GM18526 (cell line): ENCODE results near the gene FGR.

ENCODE experiments used
- POLR2A ChIP-seq: IDR thresholded peaks from 3 replicates; pipeline ENCODE4 v1.6.1; 2011; ENCODE audit not compliant: insufficient read length; ENCODE audit errors: extremely low read depth

FGR gene

GRCh38 chr1:27563591-27564471 lies 71.2 kb downstream of the FGR start:
- no peak for TF ChIP-seq POLR2A

GRCh38 chr1:27563341-27563590 lies 71.7 kb downstream of the FGR start:
- no peak for TF ChIP-seq POLR2A

- no peak for TF ChIP-seq POLR2A
These were observed 72.2 kb downstream of the FGR start for GRCh38 chr1:27562534-27563340.
